ENCODE results near the gene LRRC1.
"Not testable (repeated sequence)": the region's sequence is repeated elsewhere in the genome, so short reads cannot be mapped to it uniquely, and the experiment has no call there.

The LRRC1 gene

DNA sequence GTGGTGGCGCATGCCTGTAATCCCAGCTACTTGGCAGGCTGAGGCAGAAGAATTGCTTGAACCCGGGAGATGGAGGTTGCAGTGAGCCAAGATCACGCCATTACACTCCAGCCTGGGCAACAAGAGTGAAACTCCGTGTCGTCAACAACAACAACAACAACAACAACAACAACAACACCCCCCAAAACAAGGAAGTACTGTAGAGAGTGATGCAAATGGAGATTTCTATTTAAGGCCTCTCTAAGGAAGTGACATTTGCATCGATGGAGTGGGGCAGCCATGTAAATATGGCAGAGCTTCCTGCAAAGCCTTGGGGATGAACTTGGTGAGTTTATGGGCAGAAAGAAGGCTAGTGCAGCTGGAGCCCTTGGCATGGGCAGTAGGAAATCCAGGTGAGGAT lies 12.8 kb downstream of the LRRC1 start:
- H4K8ac ChIP-seq (ENCODE audit: low read depth, low read length); H2AFZ ChIP-seq (ENCODE audit: low read length); H3K4me2 ChIP-seq (ENCODE audit: insufficient read depth, low read length, poor library complexity, severe bottlenecking); H2BK12ac ChIP-seq (ENCODE audit: low read length); H3K9ac ChIP-seq (ENCODE audit: low read depth, low read length, poor library complexity); H3K79me1 ChIP-seq (ENCODE audit: low read depth, low read length); H3K4me3 ChIP-seq (ENCODE audit: low read length in 2 of 2); H3K36me3 ChIP-seq (replicated peaks in 1 of 2; ENCODE audit: control insufficient read depth in 2 of 2, insufficient read depth in 2 of 2, low read length in 2 of 2); H2BK120ac ChIP-seq (ENCODE audit: low read depth, low read length); H4K91ac ChIP-seq (ENCODE audit: low read depth, low read length, poor library complexity); H2AK5ac ChIP-seq (ENCODE audit: low read depth, low read length); H3K14ac ChIP-seq (ENCODE audit: low read length); H3K27ac ChIP-seq (replicated peaks; ENCODE audit: low read length); H3K27me3 ChIP-seq (ENCODE audit: control insufficient read depth in 3 of 3, insufficient read depth in 3 of 3, low read depth in 1 of 3, low read length in 3 of 3); H3K23ac ChIP-seq (ENCODE audit: low read depth, low read length, poor library complexity); H2BK5ac ChIP-seq (ENCODE audit: low read length); H3K9me3 ChIP-seq (replicated peaks in 1 of 2; ENCODE audit: control insufficient read depth in 2 of 2, insufficient read depth in 1 of 2, low read depth in 1 of 2, low read length in 2 of 2); H2BK15ac ChIP-seq (ENCODE audit: low read length); DNase-seq (ENCODE audit: low spot score); H3K4ac ChIP-seq (ENCODE audit: low read length); H3K18ac ChIP-seq (ENCODE audit: low read length): not testable (repeated sequence)
- peaks cover 8 to 16% of the 10 kb centered on the region in 2 donors for H3K4me1 ChIP-seq (ENCODE audit: control insufficient read depth in 2 of 2, insufficient read depth in 1 of 2, low read depth in 1 of 2, low read length in 2 of 2)
- WGBS, 2 donors (ENCODE audit: extremely low coverage in 2 of 2, insufficient read length in 2 of 2, insufficient replicate concordance in 1 of 2), result no CpG with 5 or more reads among the region's 6 CpGs

DNA sequence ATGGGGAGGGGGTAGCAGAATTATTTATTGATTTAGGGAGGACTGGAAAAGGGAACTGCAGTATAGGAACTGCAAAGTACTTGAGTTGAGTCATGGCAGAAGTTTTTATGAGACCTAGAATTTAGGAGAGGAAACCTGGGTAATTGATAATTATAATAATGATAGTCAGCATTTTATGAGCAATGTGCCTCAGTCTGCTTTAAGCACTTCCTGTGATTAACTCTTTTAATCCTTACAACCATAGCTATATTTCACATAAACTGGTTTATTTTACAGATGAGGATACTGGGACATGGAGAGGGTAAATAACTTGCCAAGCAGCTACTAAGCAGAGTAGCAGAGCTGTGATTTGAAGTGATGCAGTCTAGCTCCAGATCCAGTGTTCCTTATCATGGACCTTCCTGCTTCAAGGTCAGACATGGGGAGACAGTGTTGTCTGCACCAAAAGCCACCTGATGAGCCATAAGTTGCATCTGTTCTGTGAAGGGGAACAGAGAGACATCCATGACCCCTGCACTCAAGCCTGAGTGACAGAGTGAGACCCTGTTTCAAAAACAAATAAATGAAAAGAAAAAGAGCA lies 13.6 kb downstream of the LRRC1 start:
- no peak overlapping the region for H2BK15ac ChIP-seq (ENCODE audit: low read length)
- no peak overlapping the region for H2BK12ac ChIP-seq (ENCODE audit: low read length)
- H3K36me3 ChIP-seq (replicated peaks in 1 of 2; ENCODE audit: control insufficient read depth in 2 of 2, insufficient read depth in 2 of 2, low read length in 2 of 2), result no peaks in the 10 kb centered on the region
- H4K8ac ChIP-seq (ENCODE audit: low read depth, low read length), result no peak overlapping the region
- no peak overlapping the region for H2BK5ac ChIP-seq (ENCODE audit: low read length)
- no peak overlapping the region for H3K27ac ChIP-seq (replicated peaks; ENCODE audit: low read length)
- no peak overlapping the region for H2AFZ ChIP-seq (ENCODE audit: low read length)
- H2AK5ac ChIP-seq (ENCODE audit: low read depth, low read length), result no peak overlapping the region
- H3K4me2 ChIP-seq (ENCODE audit: insufficient read depth, low read length, poor library complexity, severe bottlenecking), result no peak overlapping the region
- no peak overlapping the region for H3K4ac ChIP-seq (ENCODE audit: low read length)
- peaks cover 8 to 14% of the 10 kb centered on the region in 2 donors for H3K4me1 ChIP-seq (ENCODE audit: control insufficient read depth in 2 of 2, insufficient read depth in 1 of 2, low read depth in 1 of 2, low read length in 2 of 2)
- DNase-seq (ENCODE audit: low spot score), result no peak
- no peak overlapping the region for H3K14ac ChIP-seq (ENCODE audit: low read length)
- H3K18ac ChIP-seq (ENCODE audit: low read length), result no peak overlapping the region
- no peak overlapping the region for H3K9ac ChIP-seq (ENCODE audit: low read depth, low read length, poor library complexity)
- H4K91ac ChIP-seq (ENCODE audit: low read depth, low read length, poor library complexity), result no peak overlapping the region
- H3K23ac ChIP-seq (ENCODE audit: low read depth, low read length, poor library complexity), result no peak overlapping the region
- no peaks in the 10 kb centered on the region for H3K27me3 ChIP-seq (ENCODE audit: control insufficient read depth in 3 of 3, insufficient read depth in 3 of 3, low read depth in 1 of 3, low read length in 3 of 3)
- no peaks in the 10 kb centered on the region for H3K9me3 ChIP-seq (replicated peaks in 1 of 2; ENCODE audit: control insufficient read depth in 2 of 2, insufficient read depth in 1 of 2, low read depth in 1 of 2, low read length in 2 of 2)
- H3K4me3 ChIP-seq (ENCODE audit: low read length in 2 of 2), result no peak overlapping the region
- peaks cover 5% of the 10 kb centered on the region for H3K79me1 ChIP-seq (ENCODE audit: low read depth, low read length)
- H2BK120ac ChIP-seq (ENCODE audit: low read depth, low read length), result no peak overlapping the region

DNA sequence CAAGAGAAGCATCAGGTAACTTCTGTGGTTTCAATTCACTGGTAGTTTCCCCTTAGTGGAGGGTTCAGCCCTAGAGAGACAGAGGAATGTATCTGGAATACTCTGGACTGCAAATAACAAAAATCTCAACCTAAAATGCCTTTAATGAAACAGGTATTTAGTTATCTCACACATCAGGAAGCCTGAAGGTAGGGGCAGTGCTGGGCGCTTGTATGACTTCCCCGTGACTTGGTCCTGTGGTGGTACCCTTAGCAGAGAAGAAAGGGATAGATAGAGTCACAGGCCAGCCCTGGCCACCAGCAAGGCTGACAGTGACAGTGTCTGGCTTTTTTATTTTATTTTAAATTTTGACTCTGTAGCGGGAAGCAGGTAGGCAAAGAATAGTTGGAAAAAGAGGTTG lies 14.9 kb downstream of the LRRC1 start:
- no peak overlapping the region for H3K23ac ChIP-seq (ENCODE audit: low read depth, low read length, poor library complexity)
- H3K4me1 ChIP-seq (ENCODE audit: control insufficient read depth in 2 of 2, insufficient read depth in 1 of 2, low read depth in 1 of 2, low read length in 2 of 2), result peaks cover 8 to 14% of the 10 kb centered on the region in 2 donors
- WGBS, 2 donors (ENCODE audit: extremely low coverage in 2 of 2, insufficient read length in 2 of 2, insufficient replicate concordance in 1 of 2), result no CpG with 5 or more reads among the region's 3 CpGs
- no peak overlapping the region for H4K91ac ChIP-seq (ENCODE audit: low read depth, low read length, poor library complexity)
- no peak overlapping the region for H3K18ac ChIP-seq (ENCODE audit: low read length)
- no peak overlapping the region for H2BK120ac ChIP-seq (ENCODE audit: low read depth, low read length)
- no peak overlapping the region for H3K27ac ChIP-seq (replicated peaks; ENCODE audit: low read length)
- no peak overlapping the region for H4K8ac ChIP-seq (ENCODE audit: low read depth, low read length)
- peaks cover 5% of the 10 kb centered on the region for H3K79me1 ChIP-seq (ENCODE audit: low read depth, low read length)
- H3K27me3 ChIP-seq (ENCODE audit: control insufficient read depth in 3 of 3, insufficient read depth in 3 of 3, low read depth in 1 of 3, low read length in 3 of 3), result no peaks in the 10 kb centered on the region
- H3K9me3 ChIP-seq (replicated peaks in 1 of 2; ENCODE audit: control insufficient read depth in 2 of 2, insufficient read depth in 1 of 2, low read depth in 1 of 2, low read length in 2 of 2), result no peaks in the 10 kb centered on the region
- no peak overlapping the region for H2AK5ac ChIP-seq (ENCODE audit: low read depth, low read length)
- H3K9ac ChIP-seq (ENCODE audit: low read depth, low read length, poor library complexity), result no peak overlapping the region
- no peak overlapping the region for H2AFZ ChIP-seq (ENCODE audit: low read length)
- no peak overlapping the region for H3K4me2 ChIP-seq (ENCODE audit: insufficient read depth, low read length, poor library complexity, severe bottlenecking)
- H2BK5ac ChIP-seq (ENCODE audit: low read length), result no peak overlapping the region
- no peak overlapping the region for H3K4ac ChIP-seq (ENCODE audit: low read length)
- H2BK12ac ChIP-seq (ENCODE audit: low read length), result no peak overlapping the region
- no peak for DNase-seq (ENCODE audit: low spot score)
- H3K36me3 ChIP-seq (replicated peaks in 1 of 2; ENCODE audit: control insufficient read depth in 2 of 2, insufficient read depth in 2 of 2, low read length in 2 of 2), result no peaks in the 10 kb centered on the region
- H2BK15ac ChIP-seq (ENCODE audit: low read length), result no peak overlapping the region
- no peak overlapping the region for H3K14ac ChIP-seq (ENCODE audit: low read length)
- H3K4me3 ChIP-seq (ENCODE audit: low read length in 2 of 2), result no peak overlapping the region

DNA sequence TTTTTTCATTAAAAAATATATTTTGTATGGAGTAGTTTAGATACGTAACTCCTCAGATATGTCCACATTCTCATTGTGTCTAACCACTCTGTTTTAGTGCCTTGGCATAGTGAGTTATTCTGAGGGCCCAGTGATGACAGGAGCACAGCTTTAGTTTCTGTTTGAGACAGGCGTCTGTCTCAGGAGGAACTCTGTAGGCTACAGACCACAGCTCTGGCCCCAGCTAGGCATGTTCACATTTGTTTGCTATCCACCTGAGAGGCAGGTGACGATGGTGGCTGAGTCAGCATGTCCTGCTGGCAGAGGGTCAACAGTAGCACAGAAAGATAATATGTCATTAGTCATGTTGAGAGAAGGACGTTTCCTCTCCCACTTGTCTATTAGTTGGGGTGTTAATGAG lies 16.3 kb downstream of the LRRC1 start:
- Histone ChIP-seq H2BK15ac (ENCODE audit: low read length) (no peak overlapping the region), H3K23ac (ENCODE audit: low read depth, low read length, poor library complexity) (no peak overlapping the region), H3K36me3 (replicated peaks in 1 of 2; ENCODE audit: control insufficient read depth in 2 of 2, insufficient read depth in 2 of 2, low read length in 2 of 2) (no peaks in the 10 kb centered on the region), H3K79me1 (ENCODE audit: low read depth, low read length) (peaks cover 3% of the 10 kb centered on the region), H3K4me1 (ENCODE audit: control insufficient read depth in 2 of 2, insufficient read depth in 1 of 2, low read depth in 1 of 2, low read length in 2 of 2) (peaks cover 4 to 8% of the 10 kb centered on the region in 2 donors), H3K4ac (ENCODE audit: low read length) (no peak overlapping the region), H3K14ac (ENCODE audit: low read length) (no peak overlapping the region), H2BK12ac (ENCODE audit: low read length) (no peak overlapping the region), H3K27ac (replicated peaks; ENCODE audit: low read length) (no peak overlapping the region), H3K18ac (ENCODE audit: low read length) (no peak overlapping the region), H2AFZ (ENCODE audit: low read length) (no peak overlapping the region), H3K9ac (ENCODE audit: low read depth, low read length, poor library complexity) (no peak overlapping the region), H2BK120ac (ENCODE audit: low read depth, low read length) (no peak overlapping the region), H3K4me3 (ENCODE audit: low read length in 2 of 2) (no peak overlapping the region), H3K9me3 (replicated peaks in 1 of 2; ENCODE audit: control insufficient read depth in 2 of 2, insufficient read depth in 1 of 2, low read depth in 1 of 2, low read length in 2 of 2) (no peaks in the 10 kb centered on the region), H4K8ac (ENCODE audit: low read depth, low read length) (no peak overlapping the region), H4K91ac (ENCODE audit: low read depth, low read length, poor library complexity) (no peak overlapping the region), H3K27me3 (ENCODE audit: control insufficient read depth in 3 of 3, insufficient read depth in 3 of 3, low read depth in 1 of 3, low read length in 3 of 3) (no peaks in the 10 kb centered on the region), H2BK5ac (ENCODE audit: low read length) (no peak overlapping the region), H2AK5ac (ENCODE audit: low read depth, low read length) (no peak overlapping the region), H3K4me2 (ENCODE audit: insufficient read depth, low read length, poor library complexity, severe bottlenecking) (no peak overlapping the region)
- DNase-seq (ENCODE audit: low spot score), result no peak
- WGBS, 2 donors (ENCODE audit: extremely low coverage in 2 of 2, insufficient read length in 2 of 2, insufficient replicate concordance in 1 of 2), result no CpG with 5 or more reads among the region's 4 CpGs
